DND-41 (cell line): ENCODE data around the gene MRPL4.

Source experiments
- CTCF ChIP-seq: IDR thresholded peaks from 2 replicates; pipeline ENCODE4 v1.5.1; 2012; ENCODE audit warnings: borderline replicate concordance, low read length, moderate library complexity, mild to moderate bottlenecking; ENCODE audit not compliant: poor library complexity, severe bottlenecking; ENCODE audit errors: extremely low read depth
- EZH2 ChIP-seq: IDR thresholded peaks from 3 replicates; pipeline ENCODE4 v1.6.1; 2012; ENCODE audit warnings: borderline replicate concordance, low read depth, mild to moderate bottlenecking, moderate library complexity, low read length, inconsistent platforms; ENCODE audit not compliant: severe bottlenecking

DNA sequence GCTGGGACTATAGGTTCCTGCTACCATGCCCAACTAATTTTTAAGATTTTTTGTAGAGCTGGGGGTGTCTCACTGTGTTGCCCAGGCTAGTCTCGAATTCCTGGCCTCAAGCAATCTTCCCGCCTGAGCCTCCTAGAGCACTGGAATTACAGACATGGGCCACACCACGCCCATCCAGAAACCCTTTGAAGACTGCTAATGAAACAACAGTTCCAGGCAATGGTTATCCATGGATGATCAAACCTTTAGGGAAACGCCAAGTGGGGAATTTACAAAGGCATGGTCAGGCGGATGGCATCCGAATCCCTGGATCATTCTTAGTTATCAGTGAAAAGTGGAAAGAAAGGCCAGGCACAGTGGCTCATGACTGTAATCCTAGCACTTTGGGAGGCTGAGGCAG, 40.3 kb upstream of the MRPL4 start:
- TF ChIP-seq CTCF (no peak), EZH2 (no peak)
